Aorta (tissue), 5 donors: ENCODE measurements around the gene UFSP2. TPM values are rescaled to one million over a fixed set of nuclear protein-coding genes. Genes with fewer than 3 reads are reported as not detected.

Experiments
- ATAC-seq: fragments of 200-7000 bp; cut with Tn5 transposase; one replicate; pipeline ENCODE4 v1.9.1; 2022; ENCODE audit warnings: moderate library complexity; ENCODE audit not compliant: low FRiP score
- DNase-seq, 2 donors: peaks; one replicate each; pipeline ENCODE4 v3.0.0-alpha.2; 2020
- H3K27ac ChIP-seq, 2 donors: one replicate each; pipeline ENCODE4 v1.5.1; 2013; ENCODE audit warnings: low read length in 2 of 2, mild to moderate bottlenecking in 2 of 2, moderate library complexity in 2 of 2, control low read depth in 1 of 2, inconsistent platforms in 1 of 2, low read depth in 1 of 2
- H3K27me3 ChIP-seq, 2 donors: one replicate each; pipeline ENCODE4 v1.6.1; 2013; ENCODE audit warnings: control low read depth in 1 of 2, low read length in 1 of 2, mild to moderate bottlenecking in 1 of 2, moderate library complexity in 1 of 2; ENCODE audit not compliant: insufficient read depth in 2 of 2, control insufficient read depth in 1 of 2
- H3K36me3 ChIP-seq, 2 donors: one replicate each; pipeline ENCODE4 v1.6.1; 2013; ENCODE audit warnings: control low read depth in 1 of 2, low read length in 1 of 2, mild to moderate bottlenecking in 1 of 2; ENCODE audit not compliant: insufficient read depth in 2 of 2, control insufficient read depth in 1 of 2
- H3K4me1 ChIP-seq, 2 donors: one replicate each; pipeline ENCODE4 v1.6.1; 2013; ENCODE audit warnings: low read length in 2 of 2, control low read depth in 1 of 2, mild to moderate bottlenecking in 1 of 2, moderate library complexity in 1 of 2; ENCODE audit not compliant: insufficient read depth in 2 of 2, control insufficient read depth in 1 of 2
- H3K4me3 ChIP-seq, 2 donors: one replicate each; pipeline ENCODE4 v1.5.1; 2013; ENCODE audit warnings: low read length in 2 of 2, control low read depth in 1 of 2, mild to moderate bottlenecking in 1 of 2
- H3K9me3 ChIP-seq: one replicate; pipeline ENCODE4 v1.6.1; 2013; ENCODE audit warnings: mild to moderate bottlenecking, low read length; ENCODE audit not compliant: control insufficient read depth
- WGBS, 2 donors: extraction: QIAGEN DNeasy Blood & Tissue Kit; methylation state at CpG; one replicate each; pipeline ENCODE4 v1.1.7; 2013; 5-methylcytosine and 5-hydroxymethylcytosine counted together
- intact Hi-C, 2 donors: fragments of 100-400 bp; cut with DNase I; formaldehyde crosslinking; loops; one replicate each; pipeline versions ENCODE4 v1.14.2 to v1.15.0; 2022
- polyA plus RNA-seq, 2 donors: library from polyadenylated mRNA; stranded (reverse); fragments of 200-250 nt; gene quantifications; one replicate each; pipeline ENCODE4 v1.2.3, GENCODE V29; 2013
- total RNA-seq, 2 donors: library from RNA; stranded (reverse); fragmentation: NEBNext Ultra II Directional; extraction: Animal tissue kit (Norgen Biotek cat#: 25700); gene quantifications; one replicate each; pipeline ENCODE4 v1.2.1, GENCODE V29; 2021
- donor health status: healthy with polysubstance abuse.
- donor health status: Bipolar disorder and iron deficiency.
- donor health status: DM: no; HTN: no; CAD: no.
- donor health status: DM: no; HTN: no; CAD: no.
- donor health status: DM: yes; HTN: yes; CAD: no.

Gene UFSP2
- total and polyA plus RNA-seq, 4 donors, result 29.5 to 46.5 (median 38.7) TPM

DNA sequence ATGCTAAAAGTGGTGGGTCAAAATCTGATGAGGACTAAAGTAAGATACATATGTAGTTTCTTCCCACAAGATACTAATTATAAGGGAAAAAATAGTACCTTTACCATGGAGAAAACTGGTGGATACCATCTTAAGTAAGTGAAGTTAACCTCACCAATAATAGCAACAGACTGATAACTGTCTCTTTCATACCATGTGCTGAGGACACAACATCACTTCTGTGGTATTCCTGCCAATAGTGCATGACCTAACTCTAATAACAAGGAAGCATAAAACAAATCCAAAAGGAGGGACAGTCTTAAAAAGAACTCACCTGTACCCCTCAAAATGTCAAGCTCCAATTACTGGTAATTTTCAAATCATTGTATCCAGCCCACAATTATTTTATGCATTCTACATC, 8.8 kb downstream of the UFSP2 start:
- ATAC-seq, result no peak
- no peaks in the 10 kb centered on the region for H3K36me3 ChIP-seq

DNA sequence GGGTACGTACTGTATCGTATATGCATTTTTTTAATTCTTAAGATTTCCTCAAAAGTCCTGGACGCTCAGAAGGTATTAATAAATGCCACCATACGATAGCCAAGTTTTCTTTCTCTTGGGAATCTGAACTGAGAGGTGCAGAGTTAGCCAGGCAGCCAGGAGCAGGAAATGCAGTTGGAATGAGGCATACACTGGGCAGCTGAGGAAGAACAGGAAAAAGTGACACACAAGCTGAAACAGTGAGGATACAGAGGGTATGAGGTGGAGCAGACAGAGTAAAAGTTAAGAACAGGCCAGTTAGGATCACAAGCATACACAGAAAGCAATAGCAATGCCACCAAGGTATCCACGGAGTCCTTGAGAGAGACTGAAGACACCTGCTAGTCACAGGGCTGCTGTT, 13.4 kb downstream of the UFSP2 start:
- ATAC-seq (no peak), DNase-seq (no peak)
- H3K27me3 ChIP-seq, result no peaks in the 10 kb centered on the region
- H3K36me3 ChIP-seq, result peaks cover 0 to 4% of the 10 kb centered on the region in 2 donors
- H3K4me1 ChIP-seq, result peaks cover 2% of the 10 kb centered on the region in 2 donors
- H3K4me3 ChIP-seq, result no peak overlapping the region
- H3K27ac ChIP-seq, result peak overlapping the region; percentile 63 to 79
- intact Hi-C loops, result no loop called here
- no peaks in the 10 kb centered on the region for H3K9me3 ChIP-seq
- 24 to 30% methylated on average over 5 of the region's 5 CpGs for WGBS, 2 donors

More for the DNA sequence above, 8.8 kb downstream of the UFSP2 start:
- H3K4me3 ChIP-seq, result no peak overlapping the region
- DNase-seq, result no peak
- H3K27ac ChIP-seq, result no peak overlapping the region
- H3K27me3 ChIP-seq, result no peaks in the 10 kb centered on the region
- H3K4me1 ChIP-seq, result peaks cover 2 to 4% of the 10 kb centered on the region in 2 donors
- intact Hi-C loops, result no loop called here
- no peaks in the 10 kb centered on the region for H3K9me3 ChIP-seq

DNA sequence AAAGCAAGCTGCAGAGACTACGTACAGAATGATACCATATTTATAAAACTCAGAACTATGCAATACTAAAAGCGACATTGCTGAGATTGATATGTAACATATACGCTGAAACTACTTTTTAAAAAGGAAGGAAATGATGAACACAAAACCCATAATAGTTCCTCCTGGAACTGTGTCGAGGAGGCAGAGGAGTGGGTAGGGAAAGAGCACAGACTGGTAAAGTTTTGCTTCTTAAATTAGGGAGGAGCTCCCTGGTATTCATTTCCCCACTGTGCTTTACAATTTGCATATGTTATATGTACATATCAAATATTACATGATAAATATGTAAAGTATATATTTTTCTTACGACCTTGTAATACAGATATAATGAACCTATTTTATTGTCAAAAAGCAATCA, 13.9 kb downstream of the UFSP2 start:
- no peak overlapping the region for H3K4me3 ChIP-seq
- 78 to 85% methylated on average over 5 of the region's 5 CpGs for WGBS, 2 donors
- DNase-seq (no peak), ATAC-seq (no peak)
- H3K36me3 ChIP-seq, result peaks cover 0 to 4% of the 10 kb centered on the region in 2 donors
- H3K27me3 ChIP-seq, result no peaks in the 10 kb centered on the region
- no peak overlapping the region for H3K27ac ChIP-seq
- peaks cover 2% of the 10 kb centered on the region in 2 donors for H3K4me1 ChIP-seq
- no peaks in the 10 kb centered on the region for H3K9me3 ChIP-seq
- intact Hi-C loops, result no loop called here

DNA sequence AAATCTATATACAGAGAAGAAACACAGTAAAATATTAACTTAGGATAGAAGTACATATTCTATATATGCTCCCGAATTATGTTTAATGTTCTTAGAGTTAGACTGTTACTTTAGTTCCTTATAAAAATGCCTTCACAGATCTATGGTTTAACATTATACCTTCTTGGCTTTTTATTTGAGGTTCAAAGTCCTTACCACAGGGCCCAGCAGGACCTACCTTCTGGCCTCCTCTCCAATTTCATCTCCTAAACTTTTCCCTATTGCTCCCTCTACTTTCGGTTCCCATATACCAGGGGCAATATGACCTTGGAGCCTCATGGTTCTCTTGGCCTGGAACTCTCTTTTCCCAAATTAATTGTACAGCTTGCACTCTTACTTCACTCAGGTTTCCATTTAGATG, 17.3 kb downstream of the UFSP2 start:
- Histone ChIP-seq H3K27me3 (no peaks in the 10 kb centered on the region), H3K4me3 (no peak overlapping the region), H3K4me1 (peaks cover 2% of the 10 kb centered on the region in 2 donors), H3K36me3 (peaks cover 0 to 8% of the 10 kb centered on the region in 2 donors), H3K9me3 (no peaks in the 10 kb centered on the region), H3K27ac (no peak overlapping the region)
- intact Hi-C loops, result no loop called here
- DNase-seq, result no peak
- 94 to 96% methylated on average over 2 of the region's 2 CpGs for WGBS, 2 donors
- no peak for ATAC-seq

DNA sequence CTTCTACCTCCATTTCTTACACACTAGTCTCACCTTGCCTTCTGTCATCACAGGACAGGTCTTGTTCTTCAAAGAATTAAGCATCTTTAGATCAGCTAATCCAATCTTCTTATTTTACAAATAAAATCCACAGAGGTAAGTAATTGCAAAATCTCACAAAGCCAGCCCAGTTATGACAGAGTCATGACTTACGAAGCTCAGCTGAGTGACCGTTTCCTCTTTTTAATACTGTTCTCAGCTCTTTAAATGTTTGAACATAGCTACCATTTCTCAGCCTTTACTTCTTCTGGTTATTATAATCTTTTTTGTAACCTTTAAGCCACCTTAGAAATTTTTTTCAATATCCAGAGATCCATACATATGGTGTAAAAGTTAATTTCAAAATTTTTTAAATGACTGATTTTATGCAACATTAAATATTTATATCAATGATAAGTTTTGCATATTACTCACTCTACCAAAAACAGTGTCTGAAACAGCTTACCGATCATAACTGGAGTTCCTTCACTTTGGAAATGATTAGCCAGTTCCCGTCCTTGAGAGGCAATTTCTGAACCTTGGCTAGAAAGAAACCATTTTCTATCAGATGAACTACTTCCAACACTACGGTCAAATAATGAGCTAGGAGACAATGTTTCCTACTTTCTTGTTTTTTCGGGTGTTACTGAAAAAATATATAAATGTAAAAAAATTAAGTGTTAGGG, 20.3 kb downstream of the UFSP2 start:
- peaks cover 2 to 8% of the 10 kb centered on the region in 2 donors for H3K36me3 ChIP-seq
- DNase-seq, result no peak
- H3K27ac ChIP-seq, result no peak overlapping the region
- H3K27me3 ChIP-seq, result no peaks in the 10 kb centered on the region
- intact Hi-C loops, result no loop called here
- ATAC-seq, result no peak
- WGBS, 2 donors, result 87 to 89% methylated on average over 6 of the region's 6 CpGs
- peaks cover 0 to 2% of the 10 kb centered on the region in 2 donors for H3K4me1 ChIP-seq
- H3K4me3 ChIP-seq, result no peak overlapping the region
- no peaks in the 10 kb centered on the region for H3K9me3 ChIP-seq

DNA sequence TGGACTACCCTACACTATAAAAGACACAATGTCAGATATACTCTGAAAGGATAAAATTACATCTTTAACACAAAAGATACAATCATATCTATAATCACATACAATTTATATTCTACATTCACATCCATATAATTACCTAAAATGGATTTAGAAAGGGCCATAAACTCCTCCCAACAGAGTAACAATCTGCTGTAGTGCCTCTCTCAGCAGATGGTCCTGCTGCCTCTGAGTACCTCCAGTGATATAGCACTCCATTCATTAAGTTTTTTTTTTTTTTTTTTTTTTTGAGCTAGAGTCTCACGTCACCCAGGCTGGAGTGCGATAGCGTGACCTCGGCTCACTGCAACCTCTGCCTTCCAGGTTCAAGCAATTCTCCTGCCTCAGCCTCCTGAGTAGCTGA, 21.7 kb downstream of the UFSP2 start:
- no peak for DNase-seq
- H3K4me1 ChIP-seq, result peaks cover 0 to 2% of the 10 kb centered on the region in 2 donors
- no peak overlapping the region for H3K4me3 ChIP-seq
- H3K27me3 ChIP-seq, result no peaks in the 10 kb centered on the region
- H3K27ac ChIP-seq, result peak overlapping the region in 1 of 2 donors; percentile 57
- ATAC-seq, result no peak
- H3K36me3 ChIP-seq, result peaks cover 2 to 8% of the 10 kb centered on the region in 2 donors
- intact Hi-C loops, result no loop called here
- no peaks in the 10 kb centered on the region for H3K9me3 ChIP-seq
- 37 to 69% methylated on average over 4 of the region's 4 CpGs for WGBS, 2 donors

DNA sequence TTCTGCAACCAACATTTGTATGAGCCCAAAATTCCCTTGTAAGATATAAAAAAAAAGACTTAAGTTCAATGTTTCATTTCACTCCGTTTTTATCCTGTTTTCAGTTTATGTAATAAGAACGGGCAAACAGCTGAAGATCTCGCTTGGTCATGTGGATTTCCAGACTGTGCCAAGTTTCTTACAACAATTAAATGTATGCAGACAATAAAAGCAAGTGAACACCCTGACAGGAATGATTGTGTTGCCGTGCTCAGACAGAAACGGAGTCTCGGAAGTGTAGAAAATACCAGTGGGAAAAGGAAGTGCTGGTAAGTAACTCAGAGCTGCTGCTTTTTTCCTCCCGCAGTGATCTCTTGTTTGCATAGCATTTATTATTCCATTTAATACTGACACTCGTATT, 26.3 kb downstream of the UFSP2 start:
- Histone ChIP-seq H3K27ac (peak overlapping the region; percentile 49 to 86), H3K4me1 (peaks cover 0 to 2% of the 10 kb centered on the region in 2 donors), H3K9me3 (no peaks in the 10 kb centered on the region), H3K36me3 (peaks cover 0 to 2% of the 10 kb centered on the region in 2 donors), H3K27me3 (no peaks in the 10 kb centered on the region), H3K4me3 (peak overlapping the region; percentile 52 to 80)
- no peak for ATAC-seq
- 5 to 7% methylated on average over 8 of the region's 8 CpGs for WGBS, 2 donors
- DNase-seq, result no peak
- intact Hi-C loops, result loop anchor here (5.0 to 10.0 kb wide), 3 partner anchors 42 to 203 kb away; partner anchors contain the start of genes CFAP97 (in 1 of the 2) and SNX25 (in 1 of the 2)

DNA sequence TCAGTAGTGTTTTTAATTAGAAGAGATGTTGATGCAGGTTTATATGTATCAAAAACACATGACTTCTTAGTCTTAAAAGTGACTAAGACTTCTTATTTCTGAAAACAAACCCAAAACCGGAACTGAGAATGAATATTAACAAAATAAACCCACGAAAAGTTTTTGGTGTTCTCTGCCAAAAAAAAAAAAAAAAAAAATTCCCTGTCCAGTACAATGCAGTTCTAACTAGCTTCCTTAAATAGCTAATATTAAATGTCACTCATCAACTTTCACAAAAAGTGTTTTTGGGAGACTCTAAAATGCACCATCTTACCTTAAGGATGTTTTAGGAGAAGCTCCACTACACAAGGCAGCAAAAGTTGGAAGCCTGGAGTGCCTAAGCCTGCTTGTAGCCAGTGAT, 27.1 kb downstream of the UFSP2 start:
- peaks cover 0 to 2% of the 10 kb centered on the region in 2 donors for H3K4me1 ChIP-seq
- 0 to 4% methylated on average over 2 of the region's 2 CpGs for WGBS, 2 donors
- H3K36me3 ChIP-seq, result peaks cover 0 to 2% of the 10 kb centered on the region in 2 donors
- ATAC-seq (no peak), DNase-seq (no peak)
- H3K27me3 ChIP-seq, result no peaks in the 10 kb centered on the region
- intact Hi-C loops, result loop anchor here (5.0 to 10.0 kb wide), 3 partner anchors 41 to 204 kb away; partner anchors contain the start of genes CFAP97 (in 1 of the 2) and SNX25 (in 1 of the 2)
- no peaks in the 10 kb centered on the region for H3K9me3 ChIP-seq
- peak overlapping the region; percentile 54 to 86 for H3K27ac ChIP-seq
- H3K4me3 ChIP-seq, result peak overlapping the region; percentile 52 to 80
